PFSK-1 (cell line): Measurements from ENCODE around the gene FGB.

ENCODE experiments used
- FOXP2 ChIP-seq: optimal IDR thresholded peaks from 2 replicates; pipeline ENCODE3; 2011; ENCODE audit warnings: borderline replicate concordance, control low read depth, inconsistent platforms; ENCODE audit not compliant: insufficient read depth; ENCODE audit errors: extremely low read length, extremely low read depth
- POLR2AphosphoS5 ChIP-seq: IDR thresholded peaks from 2 replicates; pipeline ENCODE4 v1.6.1; 2012; ENCODE audit warnings: low read depth, mild to moderate bottlenecking, control low read depth, low read length, moderate library complexity
- SIN3A ChIP-seq: IDR thresholded peaks from 2 replicates; pipeline ENCODE4 v1.6.1; 2012; ENCODE audit warnings: mild to moderate bottlenecking, low read length, moderate library complexity, borderline replicate concordance; ENCODE audit not compliant: insufficient read depth
- TAF1 ChIP-seq: IDR thresholded peaks from 2 replicates; pipeline ENCODE4 v1.6.1; 2012; ENCODE audit warnings: low read length, control low read depth, borderline replicate concordance; ENCODE audit not compliant: insufficient read depth
- TF ChIP-seq, protein P1 (sequence below), 2 experiments: IDR thresholded peaks; 2 replicates each; pipeline versions ENCODE4 v1.6.1 to v1.8.0; 2011 to 2012; ENCODE audit warnings: low read depth in 2 of 2, low read length in 2 of 2, control low read depth in 1 of 2, inconsistent platforms in 1 of 2, mild to moderate bottlenecking in 1 of 2, moderate library complexity in 1 of 2; ENCODE audit not compliant: insufficient read depth in 1 of 2

The FGB gene

DNA sequence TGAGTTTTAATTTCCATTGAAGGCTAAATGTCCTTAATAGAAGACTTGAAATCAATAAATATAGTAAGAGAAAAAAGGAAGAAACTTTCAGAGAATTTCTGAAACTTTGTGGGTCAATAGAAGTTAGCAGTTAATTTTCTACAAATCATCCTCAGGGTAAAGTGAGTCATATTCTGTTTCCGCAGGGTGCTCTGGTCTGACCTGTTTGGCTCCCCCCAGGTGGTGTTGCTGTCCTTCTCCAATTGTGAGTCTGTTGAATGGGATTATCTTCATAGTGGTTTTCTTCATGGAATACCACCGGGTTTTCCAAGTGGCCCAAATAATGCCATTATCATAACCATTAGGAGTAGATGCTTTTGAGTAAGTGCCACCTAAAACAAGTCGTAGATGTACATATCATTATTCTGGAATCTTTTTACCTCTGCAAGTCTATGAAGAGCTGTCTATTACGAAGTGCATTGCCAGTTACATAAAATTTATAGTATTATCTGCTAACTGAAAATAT, 41.9 kb downstream of the FGB start:
- no peak for TF ChIP-seq POLR2AphosphoS5
- no peak for TF ChIP-seq SIN3A
- no peak for TF ChIP-seq FOXP2
- TF ChIP-seq TAF1 = no peak
- TF ChIP-seq, protein P1, sequence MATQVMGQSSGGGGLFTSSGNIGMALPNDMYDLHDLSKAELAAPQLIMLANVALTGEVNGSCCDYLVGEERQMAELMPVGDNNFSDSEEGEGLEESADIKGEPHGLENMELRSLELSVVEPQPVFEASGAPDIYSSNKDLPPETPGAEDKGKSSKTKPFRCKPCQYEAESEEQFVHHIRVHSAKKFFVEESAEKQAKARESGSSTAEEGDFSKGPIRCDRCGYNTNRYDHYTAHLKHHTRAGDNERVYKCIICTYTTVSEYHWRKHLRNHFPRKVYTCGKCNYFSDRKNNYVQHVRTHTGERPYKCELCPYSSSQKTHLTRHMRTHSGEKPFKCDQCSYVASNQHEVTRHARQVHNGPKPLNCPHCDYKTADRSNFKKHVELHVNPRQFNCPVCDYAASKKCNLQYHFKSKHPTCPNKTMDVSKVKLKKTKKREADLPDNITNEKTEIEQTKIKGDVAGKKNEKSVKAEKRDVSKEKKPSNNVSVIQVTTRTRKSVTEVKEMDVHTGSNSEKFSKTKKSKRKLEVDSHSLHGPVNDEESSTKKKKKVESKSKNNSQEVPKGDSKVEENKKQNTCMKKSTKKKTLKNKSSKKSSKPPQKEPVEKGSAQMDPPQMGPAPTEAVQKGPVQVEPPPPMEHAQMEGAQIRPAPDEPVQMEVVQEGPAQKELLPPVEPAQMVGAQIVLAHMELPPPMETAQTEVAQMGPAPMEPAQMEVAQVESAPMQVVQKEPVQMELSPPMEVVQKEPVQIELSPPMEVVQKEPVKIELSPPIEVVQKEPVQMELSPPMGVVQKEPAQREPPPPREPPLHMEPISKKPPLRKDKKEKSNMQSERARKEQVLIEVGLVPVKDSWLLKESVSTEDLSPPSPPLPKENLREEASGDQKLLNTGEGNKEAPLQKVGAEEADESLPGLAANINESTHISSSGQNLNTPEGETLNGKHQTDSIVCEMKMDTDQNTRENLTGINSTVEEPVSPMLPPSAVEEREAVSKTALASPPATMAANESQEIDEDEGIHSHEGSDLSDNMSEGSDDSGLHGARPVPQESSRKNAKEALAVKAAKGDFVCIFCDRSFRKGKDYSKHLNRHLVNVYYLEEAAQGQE (IDR thresholded peaks at IDR 0.05; ENCODE audit: insufficient read depth in 1 of 2, low read depth in 2 of 2, low read length in 2 of 2) = no peak

DNA sequence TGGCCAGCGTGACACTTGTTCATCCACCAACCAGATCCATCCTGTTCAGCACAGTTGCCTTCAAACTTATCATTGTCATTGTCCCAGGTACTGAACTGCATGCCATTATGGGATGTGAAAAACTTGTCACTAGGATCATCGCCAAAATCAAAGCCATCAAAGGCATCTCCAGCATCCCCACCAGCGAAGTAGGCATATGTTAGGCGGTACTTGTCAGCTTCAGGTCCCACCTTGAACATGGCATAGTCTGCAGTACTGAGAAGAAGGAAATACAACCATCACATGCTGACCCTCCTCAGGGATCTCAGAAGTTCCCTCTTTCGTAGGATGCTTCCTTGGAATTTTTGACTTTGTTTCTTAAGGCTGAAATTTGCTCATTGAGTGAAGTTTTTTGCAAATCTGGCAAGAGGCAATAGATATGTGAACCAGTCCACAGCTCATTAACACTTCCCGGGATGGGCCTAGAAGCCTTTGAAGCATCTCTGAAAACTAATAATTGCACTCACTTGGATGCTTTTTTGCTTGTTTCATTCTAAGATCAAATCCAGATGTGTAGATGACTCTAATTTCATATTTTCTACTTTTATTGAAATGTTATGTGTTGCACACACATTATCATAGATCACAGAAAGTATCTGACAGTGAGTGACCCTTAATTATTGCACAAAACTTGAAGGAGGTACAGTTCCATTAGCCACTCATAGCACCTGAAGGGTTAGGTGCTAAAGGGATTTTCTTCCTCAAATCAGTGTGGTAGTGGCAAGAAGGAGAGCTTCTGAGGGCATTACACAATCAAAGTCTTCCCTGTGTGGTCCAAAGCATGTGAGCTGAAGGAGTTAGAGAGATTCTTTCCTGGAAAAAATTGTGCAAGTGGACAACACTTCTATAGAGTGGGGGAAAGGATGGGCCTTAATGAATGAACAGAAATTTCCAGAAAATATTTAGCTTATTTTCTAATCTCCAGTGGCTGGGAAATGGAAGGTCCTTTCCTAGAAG, 44.2 kb downstream of the FGB start:
- TF ChIP-seq POLR2AphosphoS5 (no peak), FOXP2 (no peak), TAF1 (no peak), SIN3A (no peak)
- TF ChIP-seq, protein P1 (IDR thresholded peaks at IDR 0.05; ENCODE audit: insufficient read depth in 1 of 2, low read depth in 2 of 2, low read length in 2 of 2) = no peak

DNA sequence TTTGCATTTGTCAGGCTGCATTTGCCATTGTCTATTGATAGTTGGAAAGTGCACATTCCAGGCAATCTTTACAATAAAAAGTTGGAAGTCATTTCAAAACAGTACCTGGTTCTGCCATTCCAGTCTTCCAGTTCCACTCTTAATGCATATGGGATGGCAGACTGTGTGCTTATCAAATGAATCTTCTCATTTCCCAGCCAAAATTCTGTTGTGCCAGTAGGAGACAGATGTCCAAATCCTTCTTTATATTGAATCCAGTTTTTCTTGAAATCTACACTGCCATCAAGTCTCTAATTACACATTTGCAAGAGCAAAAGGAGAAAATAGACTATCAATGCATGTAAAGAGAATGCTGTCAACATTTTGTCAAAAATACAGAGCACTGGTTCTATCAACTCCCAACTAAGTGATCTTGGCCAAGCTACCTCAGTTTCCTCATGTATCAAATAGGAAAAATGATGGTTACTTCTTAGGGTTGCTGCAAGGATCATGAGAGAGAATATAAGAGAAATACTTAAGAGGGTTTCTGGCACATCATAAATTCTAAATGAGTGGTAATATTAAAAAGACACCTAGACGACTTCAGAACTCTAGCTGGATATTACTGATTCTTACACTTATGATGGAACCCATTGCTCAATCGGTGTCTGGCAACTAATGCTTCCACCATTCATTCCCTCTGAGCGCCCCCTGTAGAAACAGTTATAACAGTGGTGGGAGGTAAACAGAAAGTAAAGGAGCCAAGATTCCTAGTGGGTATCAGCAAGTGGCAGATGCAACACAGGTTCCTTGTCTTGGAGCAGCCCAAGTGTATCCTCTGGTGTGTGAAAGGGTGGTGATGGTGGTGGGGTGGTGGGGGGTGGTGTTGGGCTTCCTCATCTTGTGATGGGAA, 45.8 kb downstream of the FGB start:
- TF ChIP-seq POLR2AphosphoS5 (no peak), SIN3A (no peak), TAF1 (no peak), FOXP2 (no peak)
- TF ChIP-seq, protein P1 (IDR thresholded peaks at IDR 0.05; ENCODE audit: insufficient read depth in 1 of 2, low read depth in 2 of 2, low read length in 2 of 2) = no peak

DNA sequence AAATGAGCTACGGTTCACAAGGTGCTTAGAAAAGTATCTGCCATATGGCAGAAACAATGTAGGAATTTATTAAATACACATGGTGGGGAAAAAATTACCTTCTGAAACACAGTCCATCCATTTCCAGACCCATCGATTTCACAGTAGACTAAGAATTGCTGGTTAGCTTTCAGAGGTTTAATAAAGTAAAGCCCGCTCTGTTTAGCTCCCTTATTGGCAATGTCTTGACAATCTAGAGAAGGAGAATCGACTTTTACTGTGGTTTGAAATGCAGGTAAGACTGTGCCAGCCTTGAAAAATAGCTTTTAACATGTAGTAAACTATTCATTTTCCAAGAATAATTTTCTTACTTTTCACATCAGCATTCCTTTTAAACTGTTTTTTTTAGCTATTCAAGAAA, 46.7 kb downstream of the FGB start:
- TF ChIP-seq SIN3A = no peak
- TF ChIP-seq, protein P1 (IDR thresholded peaks at IDR 0.05; ENCODE audit: insufficient read depth in 1 of 2, low read depth in 2 of 2, low read length in 2 of 2) = no peak
- no peak for TF ChIP-seq POLR2AphosphoS5
- TF ChIP-seq TAF1 = no peak
- no peak for TF ChIP-seq FOXP2
